Putamen (tissue), 1 donor: ENCODE results near the gene NUPR1.
"Not testable (repeated sequence)": the region's sequence is repeated elsewhere in the genome, so short reads cannot be mapped to it uniquely, and the experiment has no call there.

ENCODE experiments used
- DNase-seq: peaks from one replicate; pipeline ENCODE4 v3.0.0-alpha.2; 2016; ENCODE audit warnings: low spot score

Gene NUPR1

GRCh38 chr16:28527100-28527785 lies 11.5 kb downstream of the NUPR1 start:
- not testable (repeated sequence) for DNase-seq

- DNase-seq, result no peak
Measured at GRCh38 chr16:28526201-28527099, 12.3 kb downstream of the NUPR1 start.

GRCh38 chr16:28524681-28525171 lies 14.0 kb downstream of the NUPR1 start:
- no peak for DNase-seq

- no peak for DNase-seq
Measured at GRCh38 chr16:28522792-28523191, 16.0 kb downstream of the NUPR1 start.

- DNase-seq, result no peak
Measured at GRCh38 chr16:28521436-28521835, 17.3 kb downstream of the NUPR1 start.

GRCh38 chr16:28520672-28521071 lies 18.1 kb downstream of the NUPR1 start:
- no peak for DNase-seq

- no peak for DNase-seq
Measured at GRCh38 chr16:28514246-28514645, 24.5 kb downstream of the NUPR1 start.

- DNase-seq, result no peak
Measured at GRCh38 chr16:28513484-28514181, 25.1 kb downstream of the NUPR1 start.

GRCh38 chr16:28511801-28512789 lies 26.7 kb downstream of the NUPR1 start:
- no peak for DNase-seq

GRCh38 chr16:28511031-28511430 lies 27.7 kb downstream of the NUPR1 start:
- DNase-seq, result no peak

- DNase-seq, result no peak
Measured at GRCh38 chr16:28505489-28506137, 33.2 kb downstream of the NUPR1 start.

GRCh38 chr16:28504707-28505404 lies 33.9 kb downstream of the NUPR1 start:
- DNase-seq, result no peak

- no peak for DNase-seq
Measured at GRCh38 chr16:28503470-28504259, 35.1 kb downstream of the NUPR1 start.

- no peak for DNase-seq
Measured at GRCh38 chr16:28502290-28502689, 36.5 kb downstream of the NUPR1 start.

GRCh38 chr16:28501258-28502232 lies 37.2 kb downstream of the NUPR1 start:
- no peak for DNase-seq

GRCh38 chr16:28500476-28501180 lies 38.1 kb downstream of the NUPR1 start:
- DNase-seq, result not testable (repeated sequence)

GRCh38 chr16:28499854-28500253 lies 38.9 kb downstream of the NUPR1 start:
- DNase-seq, result no peak
